ENCODE data around the gene ANO8.

GRCh38 chr19:17341845-17342244, 7.2 kb upstream of the ANO8 start:
- TF ChIP-seq CTCF (IDR thresholded peaks at IDR 0.05), result no peak
- no peak for TF ChIP-seq POLR2A (IDR thresholded peaks at IDR 0.05)

All from body of pancreas (tissue), 4 donors.